Caki2 (cell line): ENCODE results near the gene SETD1A. TPM values are rescaled to one million over a fixed set of nuclear protein-coding genes. Genes with fewer than 3 reads are reported as not detected.
A peak's percentile ranks its signal among the peaks of the same experiment; 100 is the strongest.

Experiments
- DNase-seq: peaks from one replicate; pipeline ENCODE4 v3.0.0-alpha.2; 2015; ENCODE audit warnings: low read depth
- in situ Hi-C: cut with HindIII; loops from 2 replicates; pipeline ENCODE4 v1.10.0; 2016; ENCODE audit warnings: low sequenced_read_pairs, low pct_unique_long_range_greater_than_20kb, mixed read lengths
- total RNA-seq: library from RNA; depleted of rRNA; stranded (reverse); fragments of >200 nt; shearing (Covaris generic); gene quantifications from 2 replicates; pipeline ENCODE4 v1.2.3, GENCODE V29; 2014; ENCODE audit warnings: low replicate concordance

Gene SETD1A
- total RNA-seq, 1 experiment from 2014 or later: 1.2 TPM

DNA sequence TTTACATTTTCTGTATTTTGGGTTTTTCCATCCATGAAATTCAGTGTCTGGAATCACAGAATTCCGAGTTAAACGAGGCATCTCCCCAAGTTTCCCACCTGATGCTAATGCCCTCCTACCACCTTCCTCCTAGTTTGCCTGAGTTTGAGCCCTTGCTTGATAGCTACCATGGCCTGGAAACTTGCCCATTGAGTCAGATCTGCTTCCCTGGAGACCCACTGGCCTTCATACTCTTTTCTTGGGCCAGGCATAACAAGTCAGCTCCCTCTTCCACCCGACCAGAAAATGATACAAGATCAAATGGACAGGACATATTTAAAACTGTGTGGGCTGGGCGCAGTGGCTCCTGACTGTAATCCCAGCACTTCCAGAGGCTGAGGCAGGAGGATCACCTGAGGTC, 10.2 kb downstream of the SETD1A start:
- no peak for DNase-seq
- in situ Hi-C loops: no loop called here

DNA sequence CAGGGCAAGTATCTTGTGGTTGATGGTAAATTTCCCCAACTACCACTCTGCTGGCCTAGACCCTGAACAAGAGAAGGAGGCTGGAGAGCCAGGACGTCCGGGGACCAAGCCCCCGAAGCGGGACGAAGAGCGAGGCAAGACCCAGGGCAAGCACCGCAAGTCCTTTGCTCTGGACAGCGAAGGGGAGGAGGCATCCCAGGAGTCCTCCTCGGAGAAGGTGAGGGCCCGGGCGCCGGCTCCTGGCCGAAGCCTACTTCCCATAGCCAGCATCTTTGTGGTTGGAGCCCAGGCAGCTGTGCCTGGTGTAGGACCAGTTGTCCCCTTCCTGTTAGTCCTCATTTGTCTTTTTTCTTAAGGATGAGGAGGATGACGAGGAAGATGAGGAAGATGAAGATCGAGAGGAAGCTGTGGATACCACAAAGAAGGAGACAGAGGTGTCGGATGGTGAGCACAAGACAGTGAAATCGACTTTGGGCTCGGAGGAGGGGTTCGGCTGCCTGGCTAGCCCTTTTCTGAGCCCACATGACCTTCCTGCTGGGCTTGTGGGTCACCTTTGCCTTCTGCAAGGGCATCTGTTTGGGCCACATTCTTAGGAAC, 11.8 kb downstream of the SETD1A start:
- in situ Hi-C loops: no loop called here
- no peak for DNase-seq

DNA sequence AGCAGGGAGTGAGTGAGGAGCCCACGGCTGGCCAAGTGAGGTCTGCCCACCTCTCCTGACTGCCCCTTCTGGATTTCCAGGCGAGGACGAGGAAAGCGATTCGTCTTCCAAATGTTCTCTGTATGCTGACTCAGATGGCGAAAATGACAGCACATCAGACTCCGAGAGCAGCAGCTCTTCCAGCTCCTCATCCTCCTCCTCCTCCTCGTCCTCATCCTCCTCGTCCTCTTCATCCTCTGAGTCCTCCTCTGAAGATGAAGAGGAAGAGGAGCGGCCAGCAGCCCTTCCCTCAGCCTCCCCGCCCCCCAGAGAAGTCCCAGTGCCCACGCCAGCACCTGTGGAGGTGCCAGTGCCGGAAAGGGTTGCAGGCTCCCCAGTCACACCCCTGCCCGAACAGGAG, 13.7 kb downstream of the SETD1A start:
- in situ Hi-C loops: no loop called here
- DNase-seq: no peak

DNA sequence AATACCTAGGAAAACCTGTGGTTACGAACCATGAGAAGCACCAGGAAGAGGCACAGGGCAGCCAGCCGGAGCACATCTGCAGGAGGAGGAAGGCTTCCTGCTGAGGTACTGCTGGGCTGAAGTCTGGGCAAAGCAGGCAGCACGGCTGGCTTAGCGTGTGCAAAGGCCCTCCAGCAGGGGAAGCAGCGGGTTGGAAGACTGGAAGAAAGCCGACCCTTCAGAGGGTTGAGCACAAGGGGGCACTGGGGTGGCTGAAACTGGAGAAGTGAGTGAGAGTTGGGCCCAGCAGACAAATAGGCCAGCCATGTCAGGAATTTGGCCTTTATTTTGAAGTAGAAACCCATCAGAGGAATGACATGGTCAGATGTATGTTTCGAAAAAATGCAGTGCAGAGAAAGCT, 15.3 kb downstream of the SETD1A start:
- no peak for DNase-seq
- in situ Hi-C loops: no loop called here

DNA sequence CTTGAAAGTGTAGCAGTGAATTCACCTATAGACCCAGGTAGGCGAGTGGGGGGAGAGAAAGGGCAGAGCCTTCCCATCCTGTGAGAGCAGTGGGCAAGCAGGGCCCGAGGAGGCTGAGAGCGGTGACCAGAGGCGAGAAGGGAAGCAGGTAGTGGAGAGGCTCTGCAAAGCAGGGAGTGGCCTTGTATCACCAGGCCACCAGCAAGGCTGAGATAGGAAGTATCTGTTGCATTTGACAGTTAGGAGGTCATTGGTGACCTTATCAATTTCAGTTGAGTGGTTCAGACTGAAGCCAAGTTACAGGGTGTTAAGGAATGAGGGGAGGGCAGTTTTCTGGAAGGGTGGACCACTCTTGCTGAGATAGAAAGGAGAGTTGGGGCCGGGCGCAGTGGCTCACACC, 16.8 kb downstream of the SETD1A start:
- no peak for DNase-seq
- in situ Hi-C loops: no loop called here

DNA sequence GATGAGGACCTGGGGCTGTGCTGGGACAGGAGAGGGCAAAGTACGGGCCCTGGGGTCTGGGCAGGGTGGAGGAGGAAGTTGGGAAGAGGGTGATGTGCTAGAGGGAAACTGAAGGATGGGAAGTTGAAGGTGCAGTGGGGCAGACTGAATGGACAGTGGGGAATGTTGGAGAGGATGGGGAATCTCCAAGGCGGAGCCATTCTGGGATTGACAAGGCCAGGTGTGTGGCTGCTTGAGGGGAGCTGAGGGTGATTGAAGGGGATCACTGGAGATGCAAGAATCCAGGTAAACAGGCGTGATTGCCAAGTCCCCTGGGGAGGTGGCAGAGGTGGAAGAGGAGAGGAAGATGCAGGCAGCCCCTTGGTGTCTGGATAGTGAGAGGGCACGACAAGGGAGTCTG, 18.9 kb downstream of the SETD1A start:
- no peak for DNase-seq
- in situ Hi-C loops: no loop called here

DNA sequence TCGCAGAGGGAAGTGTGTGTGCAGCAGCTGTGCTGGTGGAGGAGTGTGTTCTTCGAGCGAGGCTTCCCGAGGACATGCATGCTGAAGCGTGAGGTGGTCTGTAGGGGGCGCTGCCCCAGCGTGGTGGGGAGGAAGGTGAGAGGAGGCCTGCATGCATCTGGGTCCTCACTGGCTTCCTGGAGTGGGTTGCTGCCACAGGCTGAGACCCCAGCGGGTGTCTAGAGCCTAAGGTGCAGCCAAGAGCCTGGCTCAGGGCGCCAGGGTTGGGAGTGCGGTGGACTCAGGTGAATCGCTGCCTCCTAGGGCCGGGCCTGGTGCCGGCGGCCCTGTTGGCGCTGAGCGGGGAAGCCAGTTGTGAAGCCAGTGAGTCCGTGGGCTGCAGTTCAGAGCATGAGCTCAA, 19.9 kb downstream of the SETD1A start:
- no peak for DNase-seq
- in situ Hi-C loops: no loop called here

DNA sequence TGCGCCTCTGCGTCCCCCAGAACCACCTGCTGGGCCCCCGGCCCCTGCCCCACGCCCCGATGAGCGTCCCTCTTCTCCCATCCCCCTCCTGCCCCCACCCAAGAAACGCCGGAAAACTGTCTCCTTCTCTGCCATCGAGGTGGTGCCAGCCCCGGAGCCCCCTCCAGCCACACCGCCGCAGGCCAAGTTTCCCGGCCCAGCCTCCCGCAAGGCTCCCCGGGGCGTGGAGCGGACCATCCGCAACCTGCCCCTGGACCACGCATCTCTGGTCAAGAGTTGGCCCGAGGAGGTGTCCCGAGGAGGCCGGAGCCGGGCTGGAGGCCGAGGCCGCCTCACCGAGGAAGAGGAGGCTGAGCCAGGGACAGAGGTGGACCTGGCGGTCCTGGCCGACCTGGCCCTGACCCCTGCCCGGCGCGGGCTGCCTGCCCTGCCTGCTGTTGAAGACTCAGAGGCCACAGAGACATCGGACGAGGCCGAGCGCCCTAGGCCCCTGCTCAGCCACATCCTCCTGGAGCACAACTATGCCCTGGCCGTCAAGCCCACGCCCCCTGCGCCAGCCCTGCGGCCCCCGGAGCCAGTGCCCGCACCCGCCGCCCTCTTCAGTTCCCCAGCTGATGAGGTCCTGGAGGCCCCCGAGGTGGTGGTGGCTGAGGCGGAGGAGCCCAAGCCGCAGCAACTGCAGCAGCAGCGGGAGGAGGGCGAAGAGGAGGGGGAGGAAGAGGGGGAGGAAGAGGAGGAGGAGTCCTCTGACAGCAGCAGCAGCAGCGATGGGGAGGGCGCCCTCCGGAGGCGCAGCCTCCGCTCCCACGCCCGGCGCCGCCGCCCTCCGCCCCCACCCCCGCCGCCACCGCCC, 21.8 kb downstream of the SETD1A start:
- no peak for DNase-seq
- in situ Hi-C loops: no loop called here

DNA sequence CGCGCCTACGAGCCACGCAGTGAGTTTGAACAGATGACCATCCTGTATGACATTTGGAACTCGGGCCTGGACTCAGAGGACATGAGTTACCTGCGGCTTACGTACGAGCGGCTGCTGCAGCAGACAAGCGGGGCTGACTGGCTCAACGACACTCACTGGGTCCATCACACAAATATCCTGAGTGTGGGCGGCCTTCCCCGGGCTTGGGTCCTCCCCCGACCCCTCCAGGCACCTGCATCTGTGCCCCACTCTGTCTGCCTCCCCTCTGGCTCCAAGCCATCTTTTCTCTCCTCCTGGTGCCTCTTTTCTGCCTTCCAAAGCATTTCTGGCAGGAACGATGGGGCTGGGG, 22.4 kb downstream of the SETD1A start:
- no peak for DNase-seq
- in situ Hi-C loops: no loop called here

DNA sequence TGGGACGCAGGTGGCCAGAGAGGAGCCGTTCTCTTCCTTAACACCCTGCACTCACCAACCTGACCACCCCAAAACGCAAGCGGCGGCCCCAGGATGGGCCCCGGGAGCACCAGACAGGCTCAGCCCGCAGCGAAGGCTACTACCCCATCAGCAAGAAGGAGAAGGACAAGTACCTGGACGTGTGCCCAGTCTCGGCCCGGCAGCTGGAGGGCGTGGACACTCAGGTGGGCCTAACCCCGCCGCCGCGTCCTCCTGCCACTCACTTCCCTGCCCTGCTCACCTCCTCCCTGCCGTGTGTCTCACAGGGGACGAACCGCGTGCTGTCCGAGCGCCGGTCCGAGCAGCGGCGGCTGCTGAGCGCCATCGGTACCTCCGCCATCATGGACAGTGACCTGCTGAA, 22.9 kb downstream of the SETD1A start:
- in situ Hi-C loops: no loop called here
- DNase-seq: no peak

DNA sequence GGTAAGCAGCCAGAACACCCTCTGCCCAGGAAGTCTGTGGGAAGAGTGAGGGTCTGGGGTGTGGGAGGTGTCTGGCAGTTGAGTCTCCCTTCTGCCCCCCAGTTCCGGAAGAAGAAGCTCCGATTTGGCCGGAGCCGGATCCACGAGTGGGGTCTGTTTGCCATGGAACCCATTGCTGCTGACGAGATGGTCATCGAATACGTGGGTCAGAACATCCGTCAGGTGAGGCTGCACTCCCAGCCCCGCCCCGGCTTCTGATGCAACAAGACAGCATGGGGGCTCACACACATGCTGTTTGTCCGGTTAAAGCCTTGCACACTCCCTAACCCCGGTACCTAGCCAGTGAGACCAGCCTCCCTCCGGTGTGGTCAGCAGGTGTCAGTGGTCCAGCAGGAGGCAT, 23.4 kb downstream of the SETD1A start:
- in situ Hi-C loops: no loop called here
- no peak for DNase-seq

DNA sequence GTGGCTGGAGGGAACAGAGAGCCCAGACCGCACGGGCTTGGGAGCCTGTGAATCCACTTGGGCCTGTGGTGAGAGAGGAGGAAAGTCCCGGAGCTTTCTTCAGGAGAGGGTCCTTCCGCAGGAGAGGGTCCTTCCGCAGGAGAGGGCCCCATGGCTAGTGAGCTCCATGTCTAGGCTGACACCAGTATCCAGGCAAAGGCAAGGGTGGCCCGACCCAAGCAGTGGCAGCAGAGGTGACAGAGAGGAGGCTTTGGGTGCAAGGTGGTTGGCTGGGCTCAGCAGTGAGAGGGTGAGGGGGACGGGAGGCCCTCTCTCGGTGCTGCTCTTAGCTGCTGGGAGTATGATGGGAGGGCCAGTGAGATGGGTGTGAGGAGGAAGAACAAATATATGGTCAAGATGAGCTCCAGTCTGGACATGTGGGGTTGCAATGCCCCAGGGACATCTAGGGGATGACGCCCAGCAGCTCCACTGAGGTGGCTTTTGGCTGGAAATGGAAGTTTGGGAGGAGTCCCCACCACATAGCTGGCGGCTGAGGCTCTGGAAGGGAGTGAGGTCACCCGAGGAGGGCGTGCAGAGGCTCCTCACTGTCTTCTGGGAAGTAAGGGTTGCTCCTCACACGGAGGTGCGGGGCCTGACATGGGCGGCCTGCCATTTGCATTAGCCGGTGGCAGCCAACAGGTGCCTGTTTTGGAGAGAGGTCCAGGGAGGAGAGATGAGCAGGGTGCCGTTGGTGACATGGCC, 25.2 kb downstream of the SETD1A start:
- in situ Hi-C loops: no loop called here

DNA sequence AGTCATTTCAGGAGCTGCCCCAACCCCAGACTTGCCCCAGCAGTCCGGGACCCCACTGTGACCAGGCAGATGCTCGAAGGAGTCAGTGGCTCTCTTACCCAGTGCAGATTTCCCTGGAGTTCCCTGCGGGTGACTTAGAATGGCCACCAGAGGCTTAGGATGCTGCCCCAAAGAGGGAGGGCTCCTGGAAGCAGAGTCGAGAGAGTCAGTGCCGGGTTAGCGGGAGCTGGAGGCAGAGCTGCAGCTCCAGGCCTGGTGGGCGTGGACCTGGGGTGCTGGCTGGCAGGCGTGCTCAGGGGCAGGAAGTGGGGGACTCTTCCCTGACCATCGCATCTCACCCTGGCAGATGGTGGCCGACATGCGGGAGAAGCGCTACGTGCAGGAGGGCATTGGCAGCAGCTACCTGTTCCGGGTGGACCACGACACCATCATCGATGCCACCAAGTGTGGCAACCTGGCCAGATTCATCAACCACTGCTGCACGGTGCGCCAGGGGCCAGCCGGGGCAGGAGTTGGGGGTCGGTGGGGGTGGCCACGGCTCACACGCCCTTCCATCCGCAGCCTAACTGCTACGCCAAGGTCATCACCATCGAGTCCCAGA, 25.8 kb downstream of the SETD1A start:
- no peak for DNase-seq
- in situ Hi-C loops: no loop called here

More for the DNA sequence above, 25.2 kb downstream of the SETD1A start:
- no peak for DNase-seq

DNA sequence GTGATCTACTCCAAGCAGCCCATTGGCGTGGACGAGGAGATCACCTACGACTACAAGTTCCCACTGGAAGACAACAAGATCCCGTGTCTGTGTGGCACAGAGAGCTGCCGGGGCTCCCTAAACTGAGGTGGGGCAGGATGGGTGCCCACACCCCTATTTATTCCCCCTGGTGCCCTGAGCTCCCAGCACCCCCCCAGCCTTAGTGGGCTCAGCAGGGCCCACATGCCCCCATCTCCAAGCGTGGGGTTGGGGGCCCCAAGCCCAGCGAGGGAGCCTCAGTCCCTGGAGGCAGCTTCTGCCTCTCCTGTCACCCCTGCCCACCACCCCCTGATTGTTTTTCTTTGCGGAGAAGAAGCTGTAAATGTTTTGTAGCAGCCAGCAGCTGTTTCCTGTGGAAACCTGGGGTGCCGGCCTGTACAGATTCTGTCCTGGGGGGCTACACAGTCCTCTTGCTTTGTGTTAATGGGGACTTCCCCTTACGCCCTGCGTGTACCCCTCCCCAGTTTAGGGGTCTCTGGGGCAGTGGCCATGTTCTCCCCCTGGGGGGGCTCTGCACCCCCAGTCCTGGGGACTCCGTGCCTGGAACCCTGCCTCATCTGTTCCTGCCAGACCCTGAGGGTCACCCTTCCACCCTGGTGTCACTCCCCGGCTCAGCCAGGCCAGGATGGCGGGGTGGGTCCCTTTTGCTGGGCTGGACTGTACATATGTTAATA, 26.5 kb downstream of the SETD1A start:
- in situ Hi-C loops: no loop called here
- no peak for DNase-seq

DNA sequence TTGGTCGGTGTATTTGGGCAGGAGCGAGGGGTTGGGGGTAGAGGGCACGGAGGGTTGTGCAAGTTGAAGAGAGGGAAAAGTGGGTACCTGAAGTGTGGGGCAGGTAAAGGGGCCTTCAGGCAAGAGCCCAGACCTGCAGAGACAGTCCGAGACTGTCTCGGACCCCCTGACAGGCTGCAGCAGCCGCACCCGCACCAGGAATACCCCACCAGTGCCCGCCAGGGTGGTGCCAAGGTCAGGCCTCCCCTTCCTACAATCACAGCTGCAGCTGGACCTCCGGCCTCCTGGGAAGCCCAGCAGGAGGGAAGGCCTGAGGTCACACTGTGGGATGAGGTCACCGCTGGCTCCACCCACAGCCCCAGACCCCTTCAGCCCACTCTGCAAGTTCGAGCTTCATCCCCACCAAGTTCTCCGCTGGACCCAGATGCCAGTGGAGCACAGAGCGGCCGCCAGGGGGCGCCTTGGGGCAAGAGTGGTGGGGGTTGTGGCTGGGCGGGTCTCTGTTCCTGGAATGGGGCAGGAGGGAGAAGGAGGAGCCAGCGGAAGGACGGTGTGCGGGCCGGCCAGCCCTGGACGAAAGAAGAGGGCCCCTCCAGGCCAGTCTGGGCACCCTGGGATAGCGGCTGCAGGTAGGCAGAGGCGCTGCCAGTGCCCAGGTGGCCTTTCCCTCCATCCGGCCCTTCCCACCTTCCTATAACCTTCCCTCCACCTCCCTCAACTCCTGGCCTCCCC, 27.3 kb downstream of the SETD1A start, which contains the start of gene HSD3B7:
TSS of gene HSD3B7 (plus strand) at position 539 of the 732 bp plus-strand sequence. CDS start 452 bp downstream, outside the sequence.
- peak; percentile 82 for DNase-seq
- in situ Hi-C loops: no loop called here

DNA sequence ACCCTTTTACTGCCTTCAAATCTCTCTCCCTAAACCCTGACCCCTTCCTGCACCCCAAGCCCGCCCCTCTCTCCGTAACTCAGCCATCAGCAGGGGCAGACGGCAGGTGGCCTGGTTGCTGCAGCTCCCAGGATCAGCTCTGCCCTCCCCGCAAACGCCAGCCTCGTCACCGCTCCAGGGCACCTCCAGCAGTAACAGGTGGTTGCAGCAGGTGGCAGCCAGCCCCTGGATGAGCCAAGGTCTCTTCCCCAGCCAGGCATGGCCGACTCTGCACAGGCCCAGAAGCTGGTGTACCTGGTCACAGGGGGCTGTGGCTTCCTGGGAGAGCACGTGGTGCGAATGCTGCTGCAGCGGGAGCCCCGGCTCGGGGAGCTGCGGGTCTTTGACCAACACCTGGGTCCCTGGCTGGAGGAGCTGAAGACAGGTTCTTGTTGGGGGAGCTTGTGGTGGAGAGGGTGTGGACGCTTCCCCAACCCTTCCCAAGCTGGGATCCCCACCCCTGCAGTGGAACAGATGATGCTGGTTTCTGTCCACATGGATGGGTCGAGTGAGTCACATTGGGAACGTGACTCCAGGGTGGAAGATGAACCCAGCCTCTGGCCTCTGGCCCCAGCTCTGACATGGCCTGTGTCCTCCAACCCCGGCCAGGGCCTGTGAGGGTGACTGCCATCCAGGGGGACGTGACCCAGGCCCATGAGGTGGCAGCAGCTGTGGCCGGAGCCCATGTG, 28.0 kb downstream of the SETD1A start:
- DNase-seq: peak; percentile 79
- in situ Hi-C loops: no loop called here
